Activated gamma-delta T cell treated with Interleukin-2 at 50 U/mL for 16 hours (primary cell): ENCODE results near the gene DDIT4.
"Not testable (repeated sequence)": the region's sequence is repeated elsewhere in the genome, so short reads cannot be mapped to it uniquely, and the experiment has no call there.

Experiments used
- DNase-seq: peaks from one replicate; pipeline ENCODE4 v3.0.0-alpha.2; 2020

DDIT4 gene

GRCh38 chr10:72267819-72268399, 5.8 kb upstream of the DDIT4 start:
- no peak for DNase-seq

DNA sequence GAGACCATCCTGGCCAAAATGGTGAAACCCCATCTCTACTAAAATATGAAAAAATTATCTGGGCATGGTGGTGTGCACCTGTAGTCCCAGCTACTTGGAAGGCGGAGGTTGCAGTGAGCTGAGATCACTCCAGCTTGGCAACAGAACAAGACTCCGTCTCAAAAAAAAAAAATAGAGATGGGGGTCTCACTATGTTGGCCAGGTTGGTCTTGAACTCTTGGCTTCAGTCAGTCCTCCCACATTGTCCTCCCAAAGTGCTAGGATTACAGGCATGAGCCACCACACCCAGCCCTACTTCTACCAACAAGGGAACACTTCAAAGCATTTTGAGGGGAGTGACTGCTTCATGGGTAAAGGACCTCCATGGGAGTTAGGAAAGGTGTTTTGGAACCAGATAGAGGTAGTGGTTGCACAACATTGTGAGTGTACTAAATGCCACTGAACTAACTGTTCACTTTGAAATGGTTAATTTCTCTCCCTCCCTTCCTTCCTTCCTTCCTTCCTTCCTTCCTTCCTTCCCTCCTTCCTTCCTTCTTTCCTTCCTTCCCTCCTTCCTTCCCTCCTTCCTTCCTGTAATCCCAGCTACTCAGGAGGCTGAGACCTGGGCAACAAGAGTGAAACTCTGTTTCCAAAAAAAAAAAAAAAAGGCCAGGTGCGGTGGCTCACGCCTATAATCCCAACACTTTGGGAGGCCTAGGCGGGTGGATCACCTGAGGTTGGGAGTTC, 5.1 kb upstream of the DDIT4 start:
- not testable (repeated sequence) for DNase-seq

GRCh38 chr10:72270607-72271281, 3.0 kb upstream of the DDIT4 start:
- DNase-seq, result no peak

GRCh38 chr10:72272689-72273409, 875 bp upstream of the DDIT4 start:
- no peak for DNase-seq

GRCh38 chr10:72274213-72274729, 547 bp downstream of the DDIT4 start:
- no peak for DNase-seq

DNA sequence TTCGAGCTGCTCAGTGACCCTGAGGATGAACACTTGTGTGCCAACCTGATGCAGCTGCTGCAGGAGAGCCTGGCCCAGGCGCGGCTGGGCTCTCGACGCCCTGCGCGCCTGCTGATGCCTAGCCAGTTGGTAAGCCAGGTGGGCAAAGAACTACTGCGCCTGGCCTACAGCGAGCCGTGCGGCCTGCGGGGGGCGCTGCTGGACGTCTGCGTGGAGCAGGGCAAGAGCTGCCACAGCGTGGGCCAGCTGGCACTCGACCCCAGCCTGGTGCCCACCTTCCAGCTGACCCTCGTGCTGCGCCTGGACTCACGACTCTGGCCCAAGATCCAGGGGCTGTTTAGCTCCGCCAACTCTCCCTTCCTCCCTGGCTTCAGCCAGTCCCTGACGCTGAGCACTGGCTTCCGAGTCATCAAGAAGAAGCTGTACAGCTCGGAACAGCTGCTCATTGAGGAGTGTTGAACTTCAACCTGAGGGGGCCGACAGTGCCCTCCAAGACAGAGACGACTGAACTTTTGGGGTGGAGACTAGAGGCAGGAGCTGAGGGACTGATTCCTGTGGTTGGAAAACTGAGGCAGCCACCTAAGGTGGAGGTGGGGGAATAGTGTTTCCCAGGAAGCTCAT, 1.1 kb downstream of the DDIT4 start:
- DNase-seq, result peak; percentile 75

GRCh38 chr10:72275351-72276012, 1.8 kb downstream of the DDIT4 start:
- DNase-seq, result no peak

DNA sequence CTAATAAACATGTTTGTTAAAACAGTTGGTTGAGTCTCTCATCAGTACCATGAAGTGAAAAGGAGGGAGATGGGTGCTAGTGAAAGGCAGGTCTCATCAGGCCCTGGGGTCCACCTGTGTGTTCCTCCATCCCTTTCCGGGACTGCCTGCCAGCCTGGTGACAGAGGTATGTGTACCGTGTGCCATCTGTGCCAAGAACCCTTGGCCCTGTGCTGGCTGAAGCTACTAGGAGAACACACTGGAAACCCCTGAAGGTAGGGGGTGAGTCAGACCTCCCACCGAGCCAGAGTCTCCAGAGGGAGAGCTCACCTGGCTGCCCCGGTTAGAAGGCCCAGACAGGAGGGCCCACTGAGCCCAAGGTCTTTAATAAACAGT, 2.3 kb downstream of the DDIT4 start:
- DNase-seq, result no peak

GRCh38 chr10:72276421-72277339, 3.0 kb downstream of the DDIT4 start:
- no peak for DNase-seq

GRCh38 chr10:72277340-72277995, 3.7 kb downstream of the DDIT4 start:
- DNase-seq, result no peak

DNA sequence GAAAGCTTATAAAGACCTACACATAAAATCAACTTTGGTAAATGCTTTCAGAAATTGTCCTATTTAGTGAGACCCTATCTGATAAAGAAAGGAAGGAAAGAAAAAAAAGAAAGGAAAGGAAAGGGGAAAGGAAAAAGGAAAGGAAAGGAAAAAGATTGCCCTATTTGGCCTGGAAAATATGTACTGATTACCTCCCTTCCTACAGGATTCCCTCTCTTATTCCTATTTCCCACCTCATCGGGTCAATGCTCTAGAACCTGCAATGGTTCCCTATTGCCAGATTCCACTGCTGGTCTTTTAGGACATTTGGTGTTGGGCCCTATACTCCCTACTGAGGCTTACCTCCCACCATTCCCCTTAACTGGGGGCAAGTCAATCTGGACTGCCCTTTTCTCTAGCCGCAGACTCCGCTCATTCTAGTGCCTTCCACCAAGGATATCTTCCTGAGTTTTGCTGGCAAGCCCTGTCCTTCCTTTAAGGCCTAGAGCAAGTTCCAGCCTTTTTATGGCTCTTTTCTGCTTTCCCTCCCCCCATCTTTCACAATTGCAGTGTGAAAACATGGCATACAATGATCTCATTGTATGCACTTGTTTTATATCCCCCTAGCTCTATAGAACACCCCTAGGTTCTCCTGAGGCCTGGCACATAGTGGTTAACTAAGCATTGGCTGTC, 4.4 kb downstream of the DDIT4 start:
- DNase-seq, result no peak

- no peak for DNase-seq
Observed at GRCh38 chr10:72278668-72279393, 5.1 kb downstream of the DDIT4 start.

DNA sequence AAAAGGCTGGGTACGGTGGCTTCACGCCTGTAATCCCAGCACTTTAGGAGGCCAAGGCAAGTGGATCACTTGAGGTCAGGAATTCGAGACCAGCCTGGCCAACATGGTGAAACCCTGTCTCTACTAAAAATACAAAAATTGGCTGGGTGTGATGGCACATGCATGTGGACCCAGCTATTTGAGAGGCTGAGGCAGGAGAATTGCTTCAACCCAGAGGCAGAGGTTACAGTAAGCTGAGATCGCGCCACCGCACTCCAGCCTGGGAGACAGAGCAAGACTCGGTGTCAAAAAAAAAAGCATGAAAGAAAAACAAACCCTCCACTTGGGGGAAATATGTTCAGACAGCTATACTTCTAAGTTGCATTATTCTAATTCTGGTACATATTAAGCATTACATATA, 5.9 kb downstream of the DDIT4 start:
- DNase-seq, result not testable (repeated sequence)

DNA sequence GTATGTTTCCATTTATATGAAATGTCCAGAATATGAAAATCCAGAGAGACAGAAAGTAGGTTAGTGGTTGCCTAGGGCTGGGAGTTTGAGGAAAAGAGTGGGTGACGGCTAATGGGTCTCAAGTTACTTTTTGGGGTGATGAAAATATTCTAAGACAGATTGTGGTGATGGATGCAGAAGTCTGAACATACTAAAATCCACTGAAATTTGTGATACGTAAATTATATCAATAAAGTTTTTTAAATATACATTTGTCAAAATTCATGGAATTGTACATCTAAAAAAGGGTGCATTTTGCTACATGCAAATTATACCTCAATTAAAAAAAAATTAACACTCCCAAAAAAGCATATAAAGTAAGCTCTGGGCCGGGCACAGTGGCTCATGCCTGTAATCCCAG, 9.4 kb downstream of the DDIT4 start:
- DNase-seq, result no peak

DNA sequence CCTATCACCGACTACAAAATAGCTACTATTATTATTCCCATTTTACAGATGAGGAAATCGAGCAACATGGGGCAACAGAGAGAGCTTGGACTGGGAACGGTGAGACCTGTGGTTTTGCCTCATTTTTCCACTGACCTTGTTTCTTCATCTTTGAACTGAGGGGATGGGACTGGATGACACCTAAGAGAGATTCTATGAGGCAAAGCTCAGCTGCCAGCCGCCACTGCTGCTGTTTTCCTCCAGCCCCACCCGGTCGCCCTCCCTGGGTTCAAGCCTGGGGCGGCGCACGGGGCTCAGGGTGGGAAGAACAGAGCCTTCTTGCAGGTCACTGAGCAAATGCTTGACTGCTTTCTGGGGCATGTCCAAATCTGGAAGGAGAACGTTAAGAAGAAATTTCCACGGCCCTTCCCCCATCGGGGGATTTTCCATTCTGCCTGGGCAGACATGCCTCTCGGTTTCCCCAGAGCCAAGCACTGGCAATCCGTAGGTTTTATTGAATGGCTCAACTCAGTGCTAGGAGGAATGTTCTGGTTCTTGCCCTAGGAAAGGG, 12.3 kb downstream of the DDIT4 start:
- DNase-seq, result no peak

GRCh38 chr10:72291019-72291532, 17.4 kb downstream of the DDIT4 start:
- no peak for DNase-seq

GRCh38 chr10:72292223-72292691, 18.5 kb downstream of the DDIT4 start:
- DNase-seq, result no peak

- no peak for DNase-seq
Observed at GRCh38 chr10:72295330-72295910, 21.7 kb downstream of the DDIT4 start.
